Adrenal gland (tissue), 5 donors: ENCODE results near the gene RABGAP1L.

Source experiments
- POLR2A ChIP-seq, 2 donors: fragments of 450-650 bp; IDR thresholded peaks; one replicate each; pipeline ENCODE4 v1.6.1; 2017; ENCODE audit warnings: antibody characterized with exemption in 2 of 2, mild to moderate bottlenecking in 2 of 2, moderate library complexity in 1 of 2
- TF ChIP-seq, protein P1 (sequence below), 6 experiments: fragments of 450-650 bp in 4 of 6; fragments of 200-600 bp in 2 of 6; sonication (generic) in 1 of 6; IDR thresholded peaks; 1 replicate in 5 of 6; 2 replicates in 1 of 6; pipeline versions ENCODE4 v1.5.1 to v1.8.0; 2016 to 2021; ENCODE audit warnings: antibody characterized with exemption in 6 of 6, mild to moderate bottlenecking in 2 of 6, moderate library complexity in 1 of 6
- donor health status: DM: no; HTN: no; CAD: no.

DNA sequence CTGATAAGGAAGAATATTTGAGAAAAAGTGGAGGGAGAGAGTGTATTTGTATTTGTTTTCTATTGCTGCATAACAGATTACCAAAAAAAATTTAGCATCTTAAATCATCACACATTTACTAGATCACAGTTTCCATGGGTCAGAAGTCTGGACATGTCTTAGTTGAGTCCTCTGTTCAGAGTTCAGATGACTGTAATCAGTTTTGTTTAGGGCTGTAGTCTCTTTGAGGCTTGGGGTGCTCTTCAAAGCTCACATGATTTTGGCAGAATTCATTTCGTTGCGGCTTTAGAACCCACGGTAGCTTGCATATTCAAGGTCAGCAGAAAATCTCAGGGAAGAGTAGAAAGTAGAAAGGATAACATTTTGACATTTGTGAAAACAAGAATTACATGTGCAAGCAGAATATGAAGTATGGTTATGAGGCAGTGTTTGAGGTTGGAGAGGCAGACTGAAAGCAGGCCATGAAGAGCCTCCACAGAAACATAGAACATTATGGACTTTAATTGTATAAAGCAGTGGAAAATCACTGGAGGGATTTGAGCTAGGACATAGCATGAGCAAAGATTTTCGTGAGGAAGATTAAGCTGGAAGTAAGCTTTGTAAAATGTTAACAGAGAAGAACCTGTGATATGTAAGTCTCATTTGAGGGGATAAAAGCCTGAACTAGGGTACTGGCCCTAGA is 177.8 kb downstream of the RABGAP1L start:
- no peak for TF ChIP-seq POLR2A (IDR thresholded peaks at IDR 0.05)
- TF ChIP-seq, protein P1, sequence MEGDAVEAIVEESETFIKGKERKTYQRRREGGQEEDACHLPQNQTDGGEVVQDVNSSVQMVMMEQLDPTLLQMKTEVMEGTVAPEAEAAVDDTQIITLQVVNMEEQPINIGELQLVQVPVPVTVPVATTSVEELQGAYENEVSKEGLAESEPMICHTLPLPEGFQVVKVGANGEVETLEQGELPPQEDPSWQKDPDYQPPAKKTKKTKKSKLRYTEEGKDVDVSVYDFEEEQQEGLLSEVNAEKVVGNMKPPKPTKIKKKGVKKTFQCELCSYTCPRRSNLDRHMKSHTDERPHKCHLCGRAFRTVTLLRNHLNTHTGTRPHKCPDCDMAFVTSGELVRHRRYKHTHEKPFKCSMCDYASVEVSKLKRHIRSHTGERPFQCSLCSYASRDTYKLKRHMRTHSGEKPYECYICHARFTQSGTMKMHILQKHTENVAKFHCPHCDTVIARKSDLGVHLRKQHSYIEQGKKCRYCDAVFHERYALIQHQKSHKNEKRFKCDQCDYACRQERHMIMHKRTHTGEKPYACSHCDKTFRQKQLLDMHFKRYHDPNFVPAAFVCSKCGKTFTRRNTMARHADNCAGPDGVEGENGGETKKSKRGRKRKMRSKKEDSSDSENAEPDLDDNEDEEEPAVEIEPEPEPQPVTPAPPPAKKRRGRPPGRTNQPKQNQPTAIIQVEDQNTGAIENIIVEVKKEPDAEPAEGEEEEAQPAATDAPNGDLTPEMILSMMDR (IDR thresholded peaks at IDR 0.05): no peak
